Endothelial cell of umbilical vein (primary cell): ENCODE data around the gene CBX6. TPM values are rescaled to one million over a fixed set of nuclear protein-coding genes. Genes with fewer than 3 reads are reported as not detected.

ENCODE experiments used
- BruUV-seq: library from RNA; stranded (reverse); fragments of 400-500 nt; replicated peaks from 2 replicates; lab custom pipeline; 2021; lab: Mats Ljungman, UMichigan
- CTCF ChIA-PET: fragments of 300-600, 350-600 bp; sonication (Branson Sonifier 250); formaldehyde crosslinking; loops from one replicate; lab custom pipeline; 2021; ENCODE audit warnings: antibody characterized with exemption, inconsistent platforms; lab: Charles Lee
- POLR2A ChIA-PET: fragments of 300-600, 350-600 bp; sonication (Branson Sonifier 250); formaldehyde crosslinking; loops from one replicate; lab custom pipeline; 2021; ENCODE audit warnings: antibody characterized with exemption, inconsistent platforms; lab: Charles Lee
- DNase-seq: peaks from one replicate; pipeline ENCODE4 v3.0.0-alpha.2; 2011; ENCODE audit warnings: low read depth, low spot score
- FAIRE-seq: peaks from 2 replicates; lab custom pipeline; 2011; peaks lifted over from hg19 to GRCh38; lab: Jason Lieb, UNC
- H2AFZ ChIP-seq: 2 replicates; pipeline ENCODE4 v1.6.0; 2012; ENCODE audit warnings: low read depth, low read length, control low read depth, inconsistent platforms
- H3K27ac ChIP-seq: 2 replicates; pipeline ENCODE4 v1.5.1; 2011; ENCODE audit warnings: low read depth, mild to moderate bottlenecking, control low read depth, low read length, moderate library complexity; ENCODE audit not compliant: insufficient read depth
- H3K27me3 ChIP-seq, 2 experiments: 2 replicates each; pipeline versions ENCODE4 v1.6.0 to v1.6.1; 2011; ENCODE audit warnings: low read length in 2 of 2, mixed read lengths in 1 of 2; ENCODE audit not compliant: control insufficient read depth in 2 of 2, insufficient read depth in 2 of 2
- H3K36me3 ChIP-seq, 2 experiments: 2 replicates in 1 of 2; 3 replicates in 1 of 2; pipeline ENCODE4 v1.5.1; 2011; ENCODE audit warnings: low read length in 2 of 2, mild to moderate bottlenecking in 1 of 2, moderate library complexity in 1 of 2; ENCODE audit not compliant: control insufficient read depth in 2 of 2, insufficient read depth in 2 of 2; ENCODE audit errors: extremely low read depth in 1 of 2
- H3K4me1 ChIP-seq: 3 replicates; pipeline ENCODE4 v1.5.1; 2011; ENCODE audit warnings: mild to moderate bottlenecking, low read length; ENCODE audit not compliant: control insufficient read depth, insufficient read depth; ENCODE audit errors: extremely low read depth
- H3K4me2 ChIP-seq: 2 replicates; pipeline ENCODE4 v1.6.1; 2011; ENCODE audit warnings: low read length, control low read depth, mixed read lengths; ENCODE audit not compliant: insufficient read depth
- H3K4me3 ChIP-seq, 3 experiments: fragments of 200-600 bp in 1 of 3; sonication (generic), shearing (Covaris generic) in 1 of 3; replicated peaks in 1 of 3; 2 replicates each; pipeline ENCODE4 v1.5.1; 2011 to 2016; ENCODE audit warnings: control low read depth in 3 of 3, low read length in 3 of 3, mild to moderate bottlenecking in 2 of 3, inconsistent platforms in 1 of 3, low read depth in 1 of 3, moderate library complexity in 1 of 3; ENCODE audit not compliant: insufficient read depth in 1 of 3
- H3K79me2 ChIP-seq: 2 replicates; pipeline ENCODE4 v1.6.0; 2012; ENCODE audit warnings: low read length, inconsistent platforms; ENCODE audit not compliant: control insufficient read depth, insufficient read depth
- H3K9ac ChIP-seq: replicated peaks from 2 replicates; pipeline ENCODE3; 2011; ENCODE audit warnings: low read length, control low read depth; ENCODE audit not compliant: insufficient read depth; ENCODE audit errors: extremely low read depth
- H3K9me1 ChIP-seq: replicated peaks from 3 replicates; pipeline ENCODE4 v1.6.0; 2011; ENCODE audit warnings: mild to moderate bottlenecking, low read length; ENCODE audit not compliant: control insufficient read depth, insufficient read depth; ENCODE audit errors: extremely low read depth
- H3K9me3 ChIP-seq: replicated peaks from 2 replicates; pipeline ENCODE4 v1.5.1; 2012; ENCODE audit warnings: low read length, inconsistent platforms; ENCODE audit not compliant: control insufficient read depth, insufficient read depth
- H4K20me1 ChIP-seq: replicated peaks from 2 replicates; pipeline ENCODE3; 2011; ENCODE audit warnings: mild to moderate bottlenecking, low read length; ENCODE audit not compliant: control insufficient read depth, insufficient read depth; ENCODE audit errors: extremely low read depth
- EZH2 ChIP-seq: IDR thresholded peaks from 2 replicates; pipeline ENCODE4 v1.6.1; 2012; ENCODE audit warnings: borderline replicate concordance, low read depth, mild to moderate bottlenecking, moderate library complexity, low read length, inconsistent platforms; ENCODE audit not compliant: severe bottlenecking
- FOS ChIP-seq: IDR thresholded peaks from 2 replicates; pipeline ENCODE4 v1.6.1; 2011; ENCODE audit warnings: mild to moderate bottlenecking, low read length, moderate library complexity, borderline replicate concordance; ENCODE audit not compliant: insufficient read depth
- GATA2 ChIP-seq: IDR thresholded peaks from 2 replicates; pipeline ENCODE4 v1.7.0; 2011; ENCODE audit warnings: low read depth, mild to moderate bottlenecking, moderate library complexity, mixed read lengths, low read length; ENCODE audit not compliant: insufficient read length, insufficient read depth
- JUN ChIP-seq: IDR thresholded peaks from 2 replicates; pipeline ENCODE4 v1.6.1; 2011; ENCODE audit warnings: borderline replicate concordance, low read depth; ENCODE audit not compliant: insufficient read length, insufficient read depth
- POLR2AphosphoS5 ChIP-seq: IDR thresholded peaks from 2 replicates; pipeline ENCODE4 v1.6.1; 2012; ENCODE audit warnings: low read depth, mild to moderate bottlenecking, control low read depth, low read length, moderate library complexity; ENCODE audit not compliant: insufficient read depth
- dilution Hi-C: fragments of 300-500 bp; cut with MboI; formaldehyde crosslinking; loops from one replicate; pipeline ENCODE4 v1.15.0; 2019; ENCODE audit warnings: low sequenced_read_pairs; ENCODE audit not compliant: extremely low pct_ligation_motif_present
- intact Hi-C: fragments of 100-400 bp; cut with micrococcal nuclease; formaldehyde crosslinking; loops from one replicate; pipeline ENCODE4 v1.10.0; 2022
- polyA plus RNA-seq, 4 experiments: library from polyadenylated mRNA; depleted of rRNA in 3 of 4; stranded (reverse) in 3 of 4; unstranded in 1 of 4; fragments of >200 nt; gene quantifications; 2 replicates each; pipeline versions ENCODE4 v1.2.1 to v1.2.3, GENCODE V29; 2011 to 2012; ENCODE audit warnings: missing spikeins in 1 of 4
- total RNA-seq: library from RNA; stranded (reverse); gene quantifications from 2 replicates; pipeline ENCODE4 v1.2.3, GENCODE V29; 2021
- TF ChIP-seq, protein P1 (sequence below), 2 donors: IDR thresholded peaks; 1 replicate in 1 of 2; 2 replicates in 1 of 2; pipeline ENCODE4 v1.5.1; 2011; ENCODE audit warnings: low read length in 2 of 2, mild to moderate bottlenecking in 2 of 2, moderate library complexity in 2 of 2, control low read depth in 1 of 2, inconsistent platforms in 1 of 2, low read depth in 1 of 2; ENCODE audit not compliant: insufficient read depth in 1 of 2; ENCODE audit errors: extremely low read depth in 1 of 2

CBX6 gene
- total and polyA plus RNA-seq, 2 donors (not counting 3 experiments of a cell fraction or from before 2014, with no cell fraction given): 14.9 to 62.6 TPM

DNA sequence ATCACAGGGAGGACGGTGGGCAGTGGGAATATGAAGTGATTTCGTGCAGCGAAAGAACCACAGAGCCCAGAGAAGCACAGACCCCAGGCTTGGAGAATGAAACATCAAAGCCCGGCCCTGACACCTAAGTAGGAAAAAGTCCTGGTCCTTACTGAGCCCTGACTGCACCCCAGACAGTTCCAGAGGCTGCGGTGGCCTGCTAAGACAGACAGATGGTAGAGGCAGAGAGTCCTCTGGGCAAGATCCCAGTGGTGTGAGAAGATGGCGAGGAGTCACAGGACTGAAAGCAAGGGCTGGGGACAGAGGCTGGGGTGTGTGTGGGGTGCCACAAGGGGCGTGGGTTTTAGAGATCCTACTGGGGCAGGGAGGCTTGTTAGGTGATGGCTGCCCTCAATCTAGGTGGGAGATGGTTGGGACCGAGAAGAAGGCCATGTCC is 3.7 kb downstream of the CBX6 start:
- no peak overlapping the region for H3K4me3 ChIP-seq
- H2AFZ ChIP-seq: no peak overlapping the region
- H3K79me2 ChIP-seq: peaks cover 21% of the 10 kb centered on the region
- H3K27ac ChIP-seq: no peak overlapping the region
- POLR2A ChIA-PET: no interaction called here
- no peak for DNase-seq
- H3K9me1 ChIP-seq: no peaks in the 10 kb centered on the region
- no peak overlapping the region for H3K9ac ChIP-seq
- H3K27me3 ChIP-seq: peaks cover 0 to 3% of the 10 kb centered on the region in 2 experiments
- dilution Hi-C loops: no loop called here
- H3K4me1 ChIP-seq: peaks cover 35% of the 10 kb centered on the region
- no peaks in the 10 kb centered on the region for H4K20me1 ChIP-seq
- TF ChIP-seq EZH2 (no peak), POLR2AphosphoS5 (no peak), FOS (no peak), GATA2 (no peak), JUN (no peak)
- TF ChIP-seq, protein P1, sequence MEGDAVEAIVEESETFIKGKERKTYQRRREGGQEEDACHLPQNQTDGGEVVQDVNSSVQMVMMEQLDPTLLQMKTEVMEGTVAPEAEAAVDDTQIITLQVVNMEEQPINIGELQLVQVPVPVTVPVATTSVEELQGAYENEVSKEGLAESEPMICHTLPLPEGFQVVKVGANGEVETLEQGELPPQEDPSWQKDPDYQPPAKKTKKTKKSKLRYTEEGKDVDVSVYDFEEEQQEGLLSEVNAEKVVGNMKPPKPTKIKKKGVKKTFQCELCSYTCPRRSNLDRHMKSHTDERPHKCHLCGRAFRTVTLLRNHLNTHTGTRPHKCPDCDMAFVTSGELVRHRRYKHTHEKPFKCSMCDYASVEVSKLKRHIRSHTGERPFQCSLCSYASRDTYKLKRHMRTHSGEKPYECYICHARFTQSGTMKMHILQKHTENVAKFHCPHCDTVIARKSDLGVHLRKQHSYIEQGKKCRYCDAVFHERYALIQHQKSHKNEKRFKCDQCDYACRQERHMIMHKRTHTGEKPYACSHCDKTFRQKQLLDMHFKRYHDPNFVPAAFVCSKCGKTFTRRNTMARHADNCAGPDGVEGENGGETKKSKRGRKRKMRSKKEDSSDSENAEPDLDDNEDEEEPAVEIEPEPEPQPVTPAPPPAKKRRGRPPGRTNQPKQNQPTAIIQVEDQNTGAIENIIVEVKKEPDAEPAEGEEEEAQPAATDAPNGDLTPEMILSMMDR (IDR thresholded peaks at IDR 0.05; ENCODE audit: extremely low read depth in 1 of 2, insufficient read depth in 1 of 2, low read depth in 1 of 2, low read length in 2 of 2): no peak
- FAIRE-seq: no peak
- H3K9me3 ChIP-seq: no peaks in the 10 kb centered on the region
- intact Hi-C loops: no loop called here
- BruUV-seq: no TSS peak
- H3K36me3 ChIP-seq: peaks cover 3 to 5% of the 10 kb centered on the region in 2 experiments
- no peak overlapping the region for H3K4me2 ChIP-seq
- CTCF ChIA-PET: interaction anchor here (0.7 to 7.0 kb wide), 20 partner anchors 10 to 281 kb away, joined by 3 to 160 read pairs (median 6); partner anchors contain the start of genes APOBEC3B and NPTXR
